K562 (cell line): ENCODE results near the gene ACO2. TPM values are rescaled to one million over a fixed set of nuclear protein-coding genes. Genes with fewer than 3 reads are reported as not detected.

Source experiments
- CBX8 ChIP-seq: fragments of 200-600 bp; sonication (generic); IDR thresholded peaks from 2 replicates; pipeline ENCODE4 v1.6.1; 2012; ENCODE audit warnings: borderline replicate concordance, mixed run types, low read depth, mild to moderate bottlenecking, moderate library complexity, mixed read lengths, low read length, control low read depth, inconsistent platforms; ENCODE audit not compliant: poor library complexity, severe bottlenecking; ENCODE audit errors: extremely low read depth
- CC2D1A ChIP-seq: fragments of 450-650 bp; IDR thresholded peaks from 2 replicates; pipeline ENCODE4 v1.6.1; 2017; ENCODE audit warnings: mild to moderate bottlenecking
- DACH1 ChIP-seq: fragments of 450-650 bp; IDR thresholded peaks from 2 replicates; pipeline ENCODE4 v1.6.1; 2018; ENCODE audit not compliant: partially characterized antibody
- DDX20 ChIP-seq: fragments of 450-650 bp; IDR thresholded peaks from 2 replicates; pipeline ENCODE4 v1.6.1; 2016; ENCODE audit warnings: missing genetic modification characterization, low read depth, mild to moderate bottlenecking, missing compliant biosample characterization, moderate library complexity
- FOXA3 ChIP-seq, 2 experiments: fragments of 450-650 bp in 1 of 2; sonication (generic) in 1 of 2; formaldehyde crosslinking; IDR thresholded peaks in 1 of 2; conservative IDR thresholded peaks in 1 of 2; 2 replicates each; pipeline versions ENCODE4 v1.4.0 to v1.8.0; 2020 to 2022; ENCODE audit warnings: mild to moderate bottlenecking in 2 of 2, missing genetic modification reagents in 1 of 2
- HLTF ChIP-seq: fragments of 450-650 bp; IDR thresholded peaks from 2 replicates; pipeline ENCODE4 v1.6.1; 2016
- HSF4 ChIP-seq: fragments of 250-450 bp; sonication (Bioruptor Pico); IDR thresholded peaks from 2 replicates; pipeline ENCODE4 v2.1.2; 2022; ENCODE audit warnings: mild to moderate bottlenecking, moderate library complexity, borderline replicate concordance
- IFI16 ChIP-seq: fragments of 250-450 bp; sonication (Bioruptor Pico); IDR thresholded peaks from 2 replicates; pipeline ENCODE4 v2.1.2; 2022; ENCODE audit warnings: mild to moderate bottlenecking, inconsistent platforms
- MAFG ChIP-seq: fragments of 450-650 bp; conservative IDR thresholded peaks from 2 replicates; pipeline ENCODE4 v1.6.1; 2016; ENCODE audit warnings: missing genetic modification characterization, missing compliant biosample characterization
- NBN ChIP-seq: fragments of 450-650 bp; IDR thresholded peaks from 2 replicates; pipeline ENCODE4 v1.6.1; 2016; ENCODE audit warnings: low read depth, mild to moderate bottlenecking
- NFIX ChIP-seq: fragments of 250-450 bp; sonication (Bioruptor Pico); IDR thresholded peaks from 2 replicates; pipeline ENCODE4 v1.4.0; 2020; ENCODE audit warnings: low read depth, mild to moderate bottlenecking, moderate library complexity
- NFRKB ChIP-seq: fragments of 450-650 bp; IDR thresholded peaks from 2 replicates; pipeline ENCODE4 v1.6.1; 2016; ENCODE audit warnings: low read depth
- SMAD2 ChIP-seq: fragments of 150-350 bp; IDR thresholded peaks from 2 replicates; pipeline ENCODE4 v1.6.1; 2014; ENCODE audit warnings: low read depth, mild to moderate bottlenecking, low read length
- SNRNP70 ChIP-seq: fragments of 200-400 bp; formaldehyde crosslinking; optimal IDR thresholded peaks from 2 replicates; pipeline ENCODE3; 2017; ENCODE audit warnings: low read depth, low read length
- TFAM ChIP-seq: fragments of 250-450 bp; sonication (Bioruptor Pico); conservative IDR thresholded peaks from 2 replicates; pipeline ENCODE4 v1.5.0; 2021; ENCODE audit warnings: mild to moderate bottlenecking, moderate library complexity
- ZBTB7A ChIP-seq: IDR thresholded peaks from 2 replicates; pipeline ENCODE4 v1.6.1; 2011; ENCODE audit warnings: low read depth, mild to moderate bottlenecking, low read length, moderate library complexity, borderline replicate concordance; ENCODE audit not compliant: control insufficient read depth
- ZKSCAN1 ChIP-seq: fragments of 150-350 bp; IDR thresholded peaks from 2 replicates; pipeline ENCODE4 v1.6.1; 2016; ENCODE audit warnings: low read depth, low read length
- ZKSCAN3 ChIP-seq: fragments of 250-450 bp; sonication (Bioruptor Pico); IDR thresholded peaks from 2 replicates; pipeline ENCODE4 v1.4.0; 2020
- ZNF165 ChIP-seq: fragments of 250-450 bp; sonication (Bioruptor Pico); IDR thresholded peaks from 2 replicates; pipeline ENCODE4 v1.4.0; 2020; ENCODE audit warnings: borderline replicate concordance
- ZNF551 ChIP-seq: fragments of 250-450 bp; sonication (Bioruptor Pico); IDR thresholded peaks from 2 replicates; pipeline ENCODE4 v1.5.0; 2021; ENCODE audit warnings: mild to moderate bottlenecking, moderate library complexity
- ZNF695 ChIP-seq: fragments of 450-650 bp; formaldehyde crosslinking; IDR thresholded peaks from 2 replicates; pipeline ENCODE4 v1.4.0; 2020; ENCODE audit warnings: mild to moderate bottlenecking, moderate library complexity
- polyA plus RNA-seq, 8 experiments: library from polyadenylated mRNA; depleted of rRNA in 4 of 8; stranded (reverse) in 5 of 8; unstranded in 3 of 8; fragments of >200 nt; fragmentation: Nextera tagmentation in 2 of 8; fragmentation: Illumina TruSeq in 1 of 8; extraction: Ambion mirVana in 2 of 8; extraction: Trizol in 1 of 8; gene quantifications; 2 replicates each; pipeline versions ENCODE4 v1.2.1 to v1.2.3, GENCODE V29; 2011 to 2014; ENCODE audit warnings: inconsistent platforms in 1 of 8, missing spikeins in 1 of 8
- total RNA-seq, 7 experiments: library from RNA; depleted of rRNA in 6 of 7; stranded (reverse); fragments of >200 nt in 6 of 7; fragmentation: Illumina TruSeq in 2 of 7; extraction: Trizol in 2 of 7; gene quantifications; 2 replicates each; pipeline versions ENCODE4 v1.2.1 to v1.2.3, GENCODE V29; 2011 to 2021; ENCODE audit warnings: low replicate concordance in 1 of 7
- TF ChIP-seq, protein P1 (sequence below): sonication (generic); formaldehyde crosslinking; IDR thresholded peaks from 2 replicates; pipeline ENCODE4 v1.8.0; 2022; ENCODE audit warnings: mild to moderate bottlenecking, missing genetic modification reagents, borderline replicate concordance
- TF ChIP-seq, protein P2 (sequence below): fragments of 450-650 bp; IDR thresholded peaks from 2 replicates; pipeline ENCODE4 v1.6.1; 2018; ENCODE audit warnings: mild to moderate bottlenecking, low read depth; ENCODE audit not compliant: partially characterized antibody
- TF ChIP-seq, protein P3 (sequence below): fragments of 450-650 bp; conservative IDR thresholded peaks from 2 replicates; pipeline ENCODE4 v1.6.1; 2016; ENCODE audit warnings: missing genetic modification characterization, low read depth, mild to moderate bottlenecking, control low read depth, missing compliant biosample characterization

Gene ACO2
- total and polyA plus RNA-seq, 9 of the 15 experiments (the other 6 are each of a cell fraction or from before 2014, with no cell fraction given): 16.2 to 119 (median 43.2) TPM

DNA sequence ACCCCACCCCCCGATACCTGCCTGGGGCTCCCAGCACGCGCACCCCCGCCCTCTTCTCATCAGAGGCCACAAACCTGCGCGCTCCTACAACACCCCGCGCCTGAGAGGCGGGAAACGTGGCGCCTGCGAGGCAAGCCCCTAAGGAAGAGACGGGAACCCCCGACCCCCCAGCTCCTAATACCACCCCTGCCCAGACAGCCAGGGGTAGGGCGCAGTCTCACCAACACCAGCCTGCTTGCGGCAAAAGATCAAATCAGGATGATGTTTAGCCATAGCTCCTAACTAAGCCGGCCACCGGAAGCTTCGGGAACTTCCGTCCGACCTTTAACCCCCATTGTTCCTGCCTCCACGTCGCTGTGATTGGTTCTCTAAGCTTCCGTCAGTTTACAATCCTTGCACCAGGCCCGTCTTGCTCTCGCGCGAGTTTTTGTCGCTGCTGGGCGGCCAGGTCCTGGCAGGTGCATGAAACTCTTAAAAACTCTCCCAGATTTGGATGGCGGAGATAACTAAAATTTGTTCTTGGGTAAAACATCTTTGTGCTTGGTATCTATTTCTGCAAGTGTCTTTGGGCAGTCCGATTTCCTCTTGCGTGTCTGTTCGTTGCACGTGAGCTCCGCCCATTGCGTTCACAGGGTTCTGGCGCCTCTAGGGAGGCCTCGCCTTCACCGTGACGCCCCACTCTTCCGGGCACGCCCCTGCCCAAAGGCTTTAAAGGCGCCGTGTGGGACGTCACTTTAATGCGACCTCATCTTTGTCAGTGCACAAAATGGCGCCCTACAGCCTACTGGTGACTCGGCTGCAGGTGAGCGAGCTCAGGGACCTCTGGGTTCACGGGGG, at the start of gene ACO2, which contains the start of gene PHF5A (continued):
- TF ChIP-seq, protein P1, sequence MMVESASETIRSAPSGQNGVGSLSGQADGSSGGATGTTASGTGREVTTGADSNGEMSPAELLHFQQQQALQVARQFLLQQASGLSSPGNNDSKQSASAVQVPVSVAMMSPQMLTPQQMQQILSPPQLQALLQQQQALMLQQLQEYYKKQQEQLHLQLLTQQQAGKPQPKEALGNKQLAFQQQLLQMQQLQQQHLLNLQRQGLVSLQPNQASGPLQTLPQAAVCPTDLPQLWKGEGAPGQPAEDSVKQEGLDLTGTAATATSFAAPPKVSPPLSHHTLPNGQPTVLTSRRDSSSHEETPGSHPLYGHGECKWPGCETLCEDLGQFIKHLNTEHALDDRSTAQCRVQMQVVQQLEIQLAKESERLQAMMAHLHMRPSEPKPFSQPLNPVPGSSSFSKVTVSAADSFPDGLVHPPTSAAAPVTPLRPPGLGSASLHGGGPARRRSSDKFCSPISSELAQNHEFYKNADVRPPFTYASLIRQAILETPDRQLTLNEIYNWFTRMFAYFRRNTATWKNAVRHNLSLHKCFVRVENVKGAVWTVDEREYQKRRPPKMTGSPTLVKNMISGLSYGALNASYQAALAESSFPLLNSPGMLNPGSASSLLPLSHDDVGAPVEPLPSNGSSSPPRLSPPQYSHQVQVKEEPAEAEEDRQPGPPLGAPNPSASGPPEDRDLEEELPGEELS: no peak
- no peak for TF ChIP-seq ZNF551 (CRISPR knock-in tag)
- TF ChIP-seq ZNF165 (CRISPR knock-in tag): no peak
- 0 out of 2 replicates have a peak, but pooled peaks have one; percentile 23 for TF ChIP-seq CC2D1A
- no peak for TF ChIP-seq IFI16
- no peak for TF ChIP-seq CBX8
- TF ChIP-seq FOXA3 (CRISPR knock-in tag; conservative IDR thresholded peaks at IDR 0.05 in 1 of 2, IDR thresholded peaks at IDR 0.05 in 1 of 2): peak in 1 of 2 experiments; percentile 73; a peak in 2 of 4 replicates
- no peak for TF ChIP-seq HLTF
- no peak for TF ChIP-seq MAFG (tag)
- no peak for TF ChIP-seq NFIX (CRISPR knock-in tag)
- no peak for TF ChIP-seq SNRNP70
- no peak for TF ChIP-seq DACH1
- TF ChIP-seq, protein P2, sequence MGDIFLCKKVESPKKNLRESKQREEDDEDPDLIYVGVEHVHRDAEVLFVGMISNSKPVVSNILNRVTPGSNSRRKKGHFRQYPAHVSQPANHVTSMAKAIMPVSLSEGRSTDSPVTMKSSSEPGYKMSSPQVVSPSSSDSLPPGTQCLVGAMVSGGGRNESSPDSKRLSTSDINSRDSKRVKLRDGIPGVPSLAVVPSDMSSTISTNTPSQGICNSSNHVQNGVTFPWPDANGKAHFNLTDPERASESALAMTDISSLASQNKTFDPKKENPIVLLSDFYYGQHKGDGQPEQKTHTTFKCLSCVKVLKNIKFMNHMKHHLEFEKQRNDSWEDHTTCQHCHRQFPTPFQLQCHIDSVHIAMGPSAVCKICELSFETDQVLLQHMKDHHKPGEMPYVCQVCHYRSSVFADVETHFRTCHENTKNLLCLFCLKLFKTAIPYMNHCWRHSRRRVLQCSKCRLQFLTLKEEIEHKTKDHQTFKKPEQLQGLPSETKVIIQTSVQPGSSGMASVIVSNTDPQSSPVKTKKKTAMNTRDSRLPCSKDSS: no peak
- TF ChIP-seq ZNF695 (CRISPR knock-in tag): no peak
- TF ChIP-seq, protein P3, sequence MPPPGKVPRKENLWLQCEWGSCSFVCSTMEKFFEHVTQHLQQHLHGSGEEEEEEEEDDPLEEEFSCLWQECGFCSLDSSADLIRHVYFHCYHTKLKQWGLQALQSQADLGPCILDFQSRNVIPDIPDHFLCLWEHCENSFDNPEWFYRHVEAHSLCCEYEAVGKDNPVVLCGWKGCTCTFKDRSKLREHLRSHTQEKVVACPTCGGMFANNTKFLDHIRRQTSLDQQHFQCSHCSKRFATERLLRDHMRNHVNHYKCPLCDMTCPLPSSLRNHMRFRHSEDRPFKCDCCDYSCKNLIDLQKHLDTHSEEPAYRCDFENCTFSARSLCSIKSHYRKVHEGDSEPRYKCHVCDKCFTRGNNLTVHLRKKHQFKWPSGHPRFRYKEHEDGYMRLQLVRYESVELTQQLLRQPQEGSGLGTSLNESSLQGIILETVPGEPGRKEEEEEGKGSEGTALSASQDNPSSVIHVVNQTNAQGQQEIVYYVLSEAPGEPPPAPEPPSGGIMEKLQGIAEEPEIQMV: no peak
- TF ChIP-seq NFRKB: peak; percentile 93
- no peak for TF ChIP-seq ZKSCAN3 (CRISPR knock-in tag)
- TF ChIP-seq SMAD2: no peak
- no peak for TF ChIP-seq HSF4
- no peak for TF ChIP-seq TFAM (CRISPR knock-in tag)
- TF ChIP-seq ZKSCAN1: no peak; the same call in 1 of the 2 replicates
- TF ChIP-seq NBN: 0 out of 2 replicates have a peak, but pooled peaks have one; percentile 39
- TF ChIP-seq DDX20: no peak
- no peak for TF ChIP-seq ZBTB7A
